ENCODE measurements around the gene NODAL. TPM values are rescaled to one million over a fixed set of nuclear protein-coding genes. Genes with fewer than 3 reads are reported as not detected.
A peak's percentile ranks its signal among the peaks of the same experiment; 100 is the strongest.

NODAL gene
- total RNA-seq, 1 experiment from 2014 or later = not detected

DNA sequence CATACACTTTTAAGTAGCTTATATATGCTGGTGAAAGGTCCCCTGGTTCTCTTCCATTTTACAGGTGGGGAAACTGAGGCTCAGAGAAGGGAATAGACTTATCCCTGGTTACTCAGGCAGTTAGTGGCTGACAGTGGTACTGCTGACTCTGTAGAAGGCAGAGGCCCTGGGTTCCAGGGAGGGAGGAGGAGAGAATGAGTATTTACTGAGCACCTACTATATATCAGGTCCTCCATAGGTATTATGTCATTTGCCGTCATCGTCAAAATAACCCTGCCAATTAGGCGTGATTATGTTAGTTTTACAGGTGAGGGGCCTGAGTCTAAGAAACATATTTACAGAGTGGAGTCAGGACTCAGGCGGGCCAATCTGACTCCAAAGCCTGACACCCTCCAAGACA lies 23.8 kb upstream of the NODAL start:
- no peak for DNase-seq (ENCODE audit: low spot score)

DNA sequence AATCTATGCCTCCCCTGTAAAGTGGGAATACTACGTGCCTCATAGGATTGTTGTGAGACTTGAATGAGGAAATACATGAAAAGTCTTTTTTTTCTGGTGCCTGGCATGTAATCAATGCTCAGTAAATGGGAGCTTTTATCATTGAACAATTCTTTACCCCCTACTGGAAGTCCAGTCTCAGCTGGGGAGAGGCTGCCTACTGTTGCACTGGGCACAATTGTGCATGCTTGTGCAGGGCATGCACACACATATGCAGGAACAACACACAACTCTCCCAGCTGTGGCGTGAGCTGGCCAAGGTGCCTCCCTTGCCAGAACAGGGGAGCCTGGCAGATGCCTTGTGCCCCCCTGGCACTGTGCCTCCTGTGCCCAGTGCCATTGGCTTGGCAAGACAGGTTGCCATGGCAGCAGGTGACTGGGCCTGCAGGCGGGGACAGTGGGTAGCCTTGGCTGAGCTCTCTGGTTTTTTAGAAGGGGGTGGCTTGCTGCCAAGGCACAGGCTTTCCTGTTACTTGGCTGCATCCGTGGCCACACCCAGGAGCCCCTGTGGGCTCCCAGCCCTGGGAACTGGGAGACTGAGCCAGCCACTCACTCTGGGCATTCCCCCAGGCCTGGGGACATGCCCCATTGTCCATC lies 21.0 kb upstream of the NODAL start:
- DNase-seq (ENCODE audit: low spot score) = no peak

DNA sequence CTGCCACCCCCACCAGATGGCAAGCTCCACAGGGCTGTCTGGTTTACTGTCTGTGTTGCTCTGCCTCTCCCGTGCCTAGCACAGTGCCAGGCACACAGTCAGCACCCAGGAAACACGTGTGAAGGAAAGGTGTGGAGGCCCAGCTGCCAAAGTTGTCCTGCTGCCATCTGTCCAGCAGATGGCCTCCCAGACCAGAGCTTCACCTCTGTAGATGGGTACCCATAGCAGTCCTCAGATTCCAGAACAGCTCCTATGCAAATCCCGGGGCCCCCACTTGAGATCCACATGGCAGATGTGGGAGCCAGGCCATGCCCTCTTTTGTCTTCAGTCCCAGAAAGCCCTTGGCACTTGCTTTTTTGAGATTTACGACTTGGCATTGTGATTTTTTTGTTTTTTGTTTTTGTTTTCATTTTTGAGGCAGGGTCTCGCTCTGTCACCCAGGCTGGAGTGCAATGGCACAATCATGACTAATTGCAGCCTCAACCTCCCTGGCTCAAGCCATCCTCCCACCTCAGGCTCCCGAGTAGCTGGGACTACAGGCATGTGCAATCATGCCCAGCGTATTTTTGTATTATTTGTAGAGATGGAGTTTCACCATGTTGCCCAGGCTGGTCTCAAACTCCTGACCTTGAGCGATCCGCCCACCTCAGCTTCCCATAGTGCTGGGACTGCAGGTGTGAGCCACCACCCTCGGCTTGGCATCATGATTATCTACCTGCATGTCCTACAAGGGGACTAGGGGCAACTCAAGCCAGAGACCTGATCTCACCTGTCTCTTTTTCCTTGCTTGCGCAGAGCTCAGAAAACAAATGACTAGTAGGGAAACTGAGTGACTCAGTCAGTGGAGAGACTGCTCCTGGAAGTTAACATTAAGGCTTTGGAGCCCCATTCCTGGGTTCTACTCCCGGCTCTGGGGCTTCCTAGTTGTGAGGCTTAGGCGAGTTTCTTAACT lies 20.2 kb upstream of the NODAL start:
- DNase-seq (ENCODE audit: low spot score) = peak; percentile 82

DNA sequence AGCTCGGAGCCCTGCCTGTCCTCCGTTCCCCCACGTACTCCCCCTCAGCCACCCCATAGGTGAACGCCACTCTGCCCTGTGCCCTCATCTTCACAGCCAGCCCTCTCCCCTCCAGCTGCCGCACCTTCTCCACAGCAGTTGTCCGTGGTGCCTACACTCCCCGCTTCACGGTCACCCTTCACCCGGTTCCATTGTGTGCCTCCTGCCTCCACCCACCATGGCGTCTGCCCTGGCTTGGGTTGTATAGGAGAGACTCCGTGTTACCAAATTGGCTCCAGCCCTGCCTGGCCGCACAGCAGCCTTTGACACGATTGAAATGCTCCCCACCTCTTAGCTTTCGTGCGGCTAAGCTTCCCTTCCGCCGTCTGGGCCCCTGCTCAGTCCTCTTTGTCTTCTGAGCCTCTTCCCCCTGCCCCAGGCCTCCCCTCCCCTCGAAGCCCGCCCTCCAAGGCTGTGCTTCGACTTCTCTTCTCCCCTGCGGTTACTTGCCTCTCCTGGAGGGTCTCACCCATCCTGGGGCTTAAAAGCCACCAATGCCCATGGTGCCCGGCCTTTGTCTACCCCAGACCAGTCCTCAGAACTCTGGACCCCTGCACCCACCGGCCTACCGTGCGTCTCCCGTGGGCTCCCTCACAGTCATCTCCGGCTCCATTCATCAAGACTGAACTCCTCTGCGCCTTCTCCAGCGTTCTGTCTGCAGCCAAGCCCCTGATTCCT lies 18.5 kb upstream of the NODAL start:
- no peak for DNase-seq (ENCODE audit: low spot score)

DNA sequence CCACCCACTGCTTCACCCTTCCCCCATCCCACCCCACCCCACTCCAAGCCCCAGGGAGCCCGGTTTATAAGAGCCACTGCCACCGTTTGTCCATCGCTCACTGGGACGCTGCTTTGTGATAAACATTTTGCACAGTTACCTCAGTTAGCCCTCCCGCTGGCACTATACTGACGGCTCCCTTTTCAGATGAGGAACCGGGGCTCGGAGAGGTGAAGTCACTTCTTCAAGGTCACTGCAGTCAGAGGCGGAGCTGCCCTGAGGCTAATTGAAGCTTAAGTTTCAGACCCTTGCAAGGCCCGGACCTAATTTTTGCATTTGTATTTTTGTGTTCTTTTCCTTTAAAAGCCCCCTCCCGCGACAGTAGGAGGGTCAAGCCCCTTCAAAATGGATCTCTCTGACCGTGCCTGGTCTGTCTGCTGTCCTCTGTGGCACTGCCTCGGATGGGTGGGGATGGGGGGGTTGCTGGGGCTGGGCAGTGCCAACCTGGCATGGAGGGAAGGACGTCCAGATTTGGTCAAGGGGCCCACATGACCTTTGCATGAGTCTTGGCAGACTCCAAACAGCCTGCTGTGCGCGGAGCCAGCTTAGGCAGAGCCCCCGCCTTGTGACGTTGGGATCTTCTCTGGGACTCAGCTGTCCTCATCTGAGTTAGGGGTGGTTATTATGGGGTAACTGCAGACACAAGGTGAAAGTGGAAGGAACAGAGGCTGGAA lies 17.7 kb upstream of the NODAL start:
- DNase-seq (ENCODE audit: low spot score) = no peak

DNA sequence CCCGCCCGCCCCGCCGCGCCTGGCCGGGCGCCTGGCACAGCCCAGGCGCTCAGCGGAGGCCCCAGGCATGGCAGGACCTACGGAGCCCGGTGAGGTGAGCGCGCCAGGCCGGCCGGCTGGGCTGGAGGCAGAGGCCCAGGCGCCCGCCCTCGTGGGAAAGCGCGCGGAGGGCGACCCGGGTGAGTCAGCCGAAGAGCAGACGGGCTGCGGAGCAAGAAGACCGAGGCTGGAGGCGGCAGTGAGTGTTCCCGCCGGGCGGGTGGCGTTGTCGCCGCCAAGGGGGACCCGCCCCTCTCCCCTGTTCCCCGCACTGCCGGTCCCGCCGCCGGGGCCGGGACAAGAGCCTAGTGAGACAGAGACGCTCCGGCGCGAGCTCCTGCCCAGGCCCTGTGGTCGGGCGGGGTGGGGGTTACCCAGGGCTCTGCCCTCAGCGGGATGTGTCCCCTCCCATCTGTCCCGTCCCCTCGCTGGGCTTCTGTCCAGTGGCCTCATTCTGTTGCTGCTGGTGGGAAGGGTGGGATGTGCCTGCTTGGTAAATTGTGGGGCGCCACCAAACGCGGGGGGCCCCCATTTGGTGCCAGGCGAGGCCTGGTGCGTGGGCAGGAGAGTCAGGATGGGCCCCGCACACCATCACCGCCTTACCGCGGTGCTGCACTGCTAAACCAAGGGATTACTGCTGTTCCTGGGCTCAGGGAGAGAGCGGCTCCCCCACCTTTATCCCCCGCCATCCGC lies 17.0 kb upstream of the NODAL start:
- peak; percentile 60 for DNase-seq (ENCODE audit: low spot score)

DNA sequence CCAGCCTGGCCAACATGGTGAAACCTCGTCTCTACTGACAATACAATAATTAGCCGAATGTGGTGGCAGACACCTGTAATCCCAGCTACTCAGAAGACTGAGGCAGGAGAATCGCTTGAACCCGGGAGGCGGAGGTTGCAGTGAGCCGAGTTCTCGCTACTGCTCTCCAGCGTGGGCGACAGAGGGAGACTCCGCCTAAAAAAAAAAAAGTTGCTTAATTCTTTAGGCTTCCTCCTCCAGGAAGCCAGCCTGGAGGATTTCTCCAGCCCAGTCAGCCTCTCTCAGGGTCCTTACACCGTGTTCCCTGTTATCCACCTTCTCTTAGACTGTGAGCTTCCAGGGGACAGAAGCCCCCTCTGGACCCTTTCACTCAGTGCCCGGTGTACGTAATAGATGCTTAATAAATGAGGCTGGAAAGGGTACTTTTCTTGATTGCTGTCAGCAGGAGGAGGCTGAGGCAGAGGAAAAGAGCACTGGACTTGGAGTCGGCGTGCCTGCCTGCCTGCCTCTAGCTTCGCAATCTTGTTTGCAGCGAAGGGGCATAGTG lies 16.4 kb upstream of the NODAL start:
- no peak for DNase-seq (ENCODE audit: low spot score)

DNA sequence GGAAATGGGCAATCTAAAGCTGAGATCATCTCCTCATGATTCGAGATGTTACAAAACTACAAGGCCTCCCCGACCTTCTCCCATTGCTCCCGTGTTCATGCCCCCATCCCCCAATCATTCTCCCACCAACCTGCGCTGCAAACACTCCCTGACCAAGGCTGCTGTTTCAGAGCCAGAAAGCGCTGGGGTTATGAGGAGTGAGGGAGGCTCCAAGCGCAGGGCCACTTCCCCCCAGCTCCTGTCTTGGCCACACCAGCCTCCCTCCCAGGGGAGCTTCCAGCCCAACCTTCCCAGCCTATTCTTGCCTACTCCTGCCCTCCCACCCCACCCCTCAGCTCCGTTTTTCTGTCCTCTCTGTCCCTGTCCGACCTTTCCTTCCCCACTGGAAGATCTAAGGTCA lies 14.7 kb upstream of the NODAL start:
- no peak for DNase-seq (ENCODE audit: low spot score)

DNA sequence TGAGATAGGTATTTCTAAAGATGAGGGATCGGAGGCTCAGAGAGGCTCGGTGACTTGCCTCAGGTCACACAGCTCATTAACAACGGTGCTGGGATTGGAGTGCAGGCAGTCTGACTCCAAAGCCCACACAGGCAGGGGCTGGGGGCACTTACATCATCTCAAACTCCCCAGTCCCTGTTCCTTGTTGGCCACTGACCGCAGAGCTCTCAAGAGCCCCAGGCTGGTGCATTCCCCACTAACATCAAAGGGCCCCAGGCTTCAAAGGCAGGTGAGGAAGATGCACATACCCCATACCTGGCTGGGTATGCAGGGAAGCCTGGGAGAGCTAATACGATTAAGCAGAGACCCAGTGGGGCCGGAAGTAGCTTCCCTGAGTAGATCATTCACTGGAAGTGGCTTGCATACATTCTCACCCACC lies 13.7 kb upstream of the NODAL start:
- DNase-seq (ENCODE audit: low spot score) = no peak

DNA sequence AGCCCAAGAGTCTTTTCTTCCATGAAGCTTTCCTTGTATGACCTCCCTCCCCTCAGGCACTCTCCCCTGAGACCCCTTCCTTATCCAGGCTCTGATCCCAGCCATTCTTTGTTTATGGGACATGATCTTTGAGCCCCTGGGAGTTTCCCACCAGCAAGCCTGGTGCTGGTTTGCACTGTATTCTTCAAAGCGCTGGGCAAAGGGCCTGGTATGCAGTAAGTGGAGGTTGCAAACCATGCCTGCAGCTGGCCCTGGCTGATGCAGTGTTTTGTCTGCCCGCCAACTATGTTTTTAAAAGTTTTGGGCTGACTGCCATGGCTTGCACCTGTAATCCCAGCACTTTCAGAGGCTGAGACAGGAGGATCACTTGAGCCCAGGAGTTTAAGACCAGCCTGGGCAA lies 6.8 kb upstream of the NODAL start:
- DNase-seq (ENCODE audit: low spot score) = no peak

DNA sequence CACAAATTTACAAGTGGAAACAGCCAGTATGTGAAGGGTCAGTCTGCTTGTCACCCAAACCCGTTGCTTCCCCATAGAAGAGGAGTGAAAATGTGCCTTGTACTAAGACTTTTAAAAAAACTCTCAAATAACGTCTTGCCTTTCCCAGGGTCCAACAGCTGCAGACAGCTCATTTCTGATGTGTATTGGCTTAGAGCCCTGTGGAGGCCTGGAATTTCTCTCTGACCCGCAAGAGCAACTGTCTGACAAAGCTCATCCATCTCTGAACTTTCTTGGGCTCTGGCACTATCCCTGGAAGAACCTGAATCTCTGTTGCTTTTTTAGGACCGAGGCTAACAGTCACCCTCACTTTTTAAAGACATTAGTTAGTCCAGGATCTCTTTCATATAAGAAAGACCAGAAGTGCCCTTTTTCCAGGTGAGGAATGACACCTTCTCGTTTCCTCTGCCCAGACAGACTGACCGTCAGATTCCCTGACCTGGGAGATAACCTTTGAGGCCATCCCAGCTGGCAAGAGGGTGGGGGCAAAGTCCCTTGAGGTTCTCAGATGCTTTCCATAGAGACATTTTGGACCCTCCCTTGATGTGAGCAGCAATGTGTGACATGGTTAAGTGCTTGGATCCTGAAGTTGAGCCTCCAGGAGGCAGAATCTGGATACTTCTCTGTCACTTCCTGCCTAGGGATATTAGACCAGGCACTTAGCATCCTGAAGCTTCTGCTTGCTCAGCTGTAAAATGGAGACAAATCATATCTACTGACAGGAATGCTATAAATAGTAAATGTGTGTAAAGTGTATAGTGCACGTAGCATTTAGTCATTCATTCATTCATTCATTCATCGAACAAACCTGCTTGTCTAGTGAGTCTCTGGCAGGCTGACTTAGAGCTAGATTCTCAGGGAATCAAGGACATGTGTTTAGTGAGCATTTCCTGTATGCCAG lies 4.5 kb upstream of the NODAL start:
- no peak for DNase-seq (ENCODE audit: low spot score)

DNA sequence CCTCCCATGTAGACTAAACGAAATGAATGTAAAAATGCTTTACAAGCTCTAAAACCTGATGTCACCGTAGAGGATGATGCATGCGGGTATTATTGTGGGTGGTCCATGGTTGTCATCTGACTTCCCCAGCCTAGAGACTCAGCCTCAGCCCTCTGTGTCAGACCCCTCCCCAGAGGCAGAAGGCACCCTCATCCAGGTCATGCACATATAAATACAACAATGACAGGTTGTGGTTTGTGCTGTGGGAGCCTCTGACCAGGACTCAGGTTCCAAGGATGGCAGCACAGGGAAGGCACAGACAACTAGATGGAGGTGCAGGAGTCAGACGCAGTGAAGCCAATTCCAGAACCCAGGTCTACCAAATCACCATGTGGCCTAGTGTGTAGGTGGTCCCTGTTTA lies 3.3 kb upstream of the NODAL start:
- DNase-seq (ENCODE audit: low spot score) = no peak

DNA sequence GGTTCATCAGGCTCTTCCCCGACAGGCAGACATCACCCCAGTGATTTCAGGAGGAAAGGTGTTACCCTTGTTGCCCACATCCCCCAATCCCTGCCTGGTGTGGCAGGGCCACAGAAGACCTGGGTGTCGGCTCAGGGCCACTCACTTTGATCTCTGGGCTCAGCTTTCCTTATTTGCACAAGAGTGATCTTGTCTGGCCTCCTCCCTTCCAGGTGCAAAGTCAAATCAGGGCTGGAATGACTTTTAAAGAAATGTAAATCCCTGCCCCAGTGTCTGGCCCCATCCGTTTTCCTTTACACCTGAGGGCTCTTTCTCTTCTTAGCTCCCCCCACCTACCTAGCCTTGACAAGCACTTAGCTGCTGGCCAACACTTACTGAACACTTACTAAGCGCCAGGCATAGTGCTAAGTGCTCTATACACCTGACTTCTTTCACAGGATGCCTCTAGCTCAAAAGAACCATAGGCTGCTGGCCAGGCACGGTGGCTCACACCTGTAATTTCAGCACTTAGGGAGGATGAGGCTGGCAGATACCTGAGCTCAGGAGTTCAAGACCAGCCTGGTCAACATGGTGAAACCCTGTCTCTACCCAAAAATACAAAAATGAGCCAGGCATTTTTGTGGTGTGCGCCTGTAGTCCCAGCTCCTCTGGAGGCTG lies 979 bp upstream of the NODAL start:
- DNase-seq (ENCODE audit: low spot score) = peak; percentile 39

DNA sequence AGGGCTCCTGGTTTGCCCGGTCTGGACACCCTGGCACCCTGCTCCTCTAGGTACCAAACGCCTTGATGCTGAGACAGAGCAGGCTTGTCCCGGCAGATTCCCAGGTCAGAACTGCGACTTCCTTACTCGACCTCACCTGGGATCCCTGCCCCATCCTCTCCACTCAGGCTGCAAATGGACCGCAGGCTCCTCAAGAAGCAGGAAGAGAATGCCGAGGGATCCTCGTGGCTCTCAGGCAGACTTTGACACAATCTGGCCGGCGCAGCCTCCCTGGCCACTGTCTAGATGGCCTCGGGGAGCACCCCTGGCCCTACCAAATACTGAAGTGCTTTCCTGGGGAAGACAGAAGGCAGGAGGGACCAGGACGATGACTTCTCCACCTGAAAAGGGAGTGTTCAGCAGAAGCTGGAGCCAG lies 421 bp upstream of the NODAL start:
- DNase-seq (ENCODE audit: low spot score) = no peak

DNA sequence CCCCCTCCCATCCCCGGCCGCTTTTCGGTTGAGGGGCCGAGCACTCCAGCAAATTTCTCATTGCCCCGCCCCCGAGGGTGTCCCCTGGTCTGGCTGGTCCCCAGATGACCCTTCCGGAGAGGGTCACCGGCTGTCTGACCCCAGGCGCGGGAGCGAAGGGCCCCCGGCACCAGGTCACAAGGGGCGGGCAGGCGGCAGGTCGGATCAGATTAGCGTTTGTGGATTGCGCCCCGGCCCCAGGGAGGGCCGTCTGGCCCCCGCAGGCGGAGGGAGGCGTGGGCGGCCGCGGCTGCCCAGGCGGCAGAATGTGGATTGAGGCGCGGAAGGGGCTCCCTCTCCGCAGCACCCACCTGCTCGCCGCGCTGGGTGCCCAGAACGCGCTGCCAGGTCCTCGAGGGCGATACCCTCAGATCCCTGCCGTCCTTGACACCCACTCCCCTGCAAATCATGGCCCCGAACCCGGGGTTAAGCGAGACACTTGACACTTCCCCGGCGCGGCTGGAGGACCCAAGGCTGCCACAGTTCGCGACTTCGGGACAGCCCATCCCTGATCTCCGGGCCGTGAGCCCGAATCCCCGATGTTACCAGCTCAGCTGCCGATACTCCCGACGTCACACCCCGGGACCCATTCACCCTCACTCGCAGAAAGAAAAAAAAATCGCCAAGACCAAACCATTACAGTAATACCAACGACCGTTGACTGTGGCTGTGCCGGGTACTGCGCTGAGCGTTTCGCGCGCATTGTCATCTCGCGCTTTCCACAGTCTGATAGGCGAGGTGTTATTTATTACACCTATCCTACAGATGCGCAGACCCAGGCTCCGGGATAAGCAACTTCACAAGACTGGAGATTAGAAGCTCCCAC lies 953 bp downstream of the NODAL start:
- no peak for DNase-seq (ENCODE audit: low spot score)

DNA sequence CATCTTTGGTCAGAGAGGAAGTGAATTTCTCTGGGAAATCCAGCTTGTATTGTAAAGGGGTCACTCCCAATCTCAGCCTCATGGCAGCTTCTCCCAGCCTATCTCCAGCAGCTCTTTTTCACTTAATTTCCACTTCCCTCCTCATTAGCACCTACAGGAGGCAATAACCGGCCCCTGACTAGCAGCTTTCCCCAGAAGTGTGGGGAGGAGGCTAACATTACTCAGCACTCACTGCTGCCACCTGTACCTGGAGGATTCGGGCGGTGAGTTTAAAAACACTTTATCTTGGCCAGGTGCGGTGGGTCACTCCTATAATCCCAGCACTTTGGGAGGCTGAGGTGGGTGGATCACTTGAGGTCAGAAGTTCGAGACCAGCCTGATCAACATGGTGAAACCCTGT lies 3.8 kb downstream of the NODAL start:
- peak; percentile 22 for DNase-seq (ENCODE audit: low spot score)

DNA sequence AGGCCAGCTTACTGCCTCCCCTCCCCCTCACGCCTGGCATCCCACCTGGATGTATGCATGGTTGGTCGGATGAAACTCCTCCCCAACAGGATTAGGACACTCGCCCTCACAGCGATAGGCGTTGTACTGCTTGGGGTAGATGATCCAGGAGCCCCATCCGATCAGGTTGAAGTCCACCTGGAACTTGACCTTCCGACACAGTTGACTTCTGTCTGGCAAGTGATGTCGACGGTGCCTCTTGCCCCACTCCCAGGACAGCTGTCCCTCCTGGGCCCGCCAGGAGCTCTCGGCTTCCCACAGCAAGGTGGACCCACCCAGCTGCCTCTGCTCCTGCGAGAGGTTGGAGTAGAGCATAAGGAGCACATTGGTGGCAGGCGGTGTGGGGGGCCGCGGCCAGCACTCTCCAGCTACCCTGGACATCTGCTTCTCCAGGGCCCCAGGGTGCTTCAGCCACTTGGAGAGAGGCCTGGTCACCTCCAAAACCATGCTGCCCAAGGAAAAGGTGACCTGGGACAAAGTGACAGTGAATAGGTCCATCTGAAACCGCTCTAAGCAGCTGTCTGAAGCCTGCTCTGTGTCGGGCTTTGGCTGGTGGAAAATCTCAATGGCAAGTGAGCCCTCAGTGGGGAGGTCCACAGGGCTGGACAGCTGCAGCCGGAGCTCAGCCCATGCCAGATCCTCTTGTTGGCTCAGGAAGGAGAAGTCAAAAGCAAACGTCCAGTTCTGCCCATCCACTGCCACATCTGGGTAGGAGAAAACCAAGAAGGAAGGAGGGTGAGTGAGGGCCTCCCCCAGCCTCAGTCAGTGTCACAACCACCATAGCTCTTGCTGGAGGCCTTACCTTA lies 6.0 kb downstream of the NODAL start:
- no peak for DNase-seq (ENCODE audit: low spot score)
